ENCODE results near the gene GRIN2A.
"Not testable (repeated sequence)": the region's sequence is repeated elsewhere in the genome, so short reads cannot be mapped to it uniquely, and the experiment has no call there.

The GRIN2A gene

GRCh38 chr16:9909072-9909825 is 273.0 kb downstream of the GRIN2A start:
- DNase-seq = no peak

GRCh38 chr16:9908613-9909012 is 273.6 kb downstream of the GRIN2A start:
- no peak for DNase-seq

GRCh38 chr16:9907752-9908151 is 274.5 kb downstream of the GRIN2A start:
- no peak for DNase-seq

- DNase-seq = no peak
Observed at GRCh38 chr16:9906218-9906617, 276.0 kb downstream of the GRIN2A start.

GRCh38 chr16:9904526-9904925 is 277.7 kb downstream of the GRIN2A start:
- DNase-seq = no peak

GRCh38 chr16:9900576-9900975 is 281.7 kb downstream of the GRIN2A start:
- DNase-seq = no peak

GRCh38 chr16:9898555-9898954 is 283.7 kb downstream of the GRIN2A start:
- no peak for DNase-seq

- DNase-seq = no peak
Observed at GRCh38 chr16:9898124-9898523, 284.1 kb downstream of the GRIN2A start.

- DNase-seq = no peak
Observed at GRCh38 chr16:9895817-9896216, 286.4 kb downstream of the GRIN2A start.

GRCh38 chr16:9885876-9886275 is 296.4 kb downstream of the GRIN2A start:
- DNase-seq = no peak

- no peak for DNase-seq
Observed at GRCh38 chr16:9885467-9885866, 296.8 kb downstream of the GRIN2A start.

- DNase-seq = not testable (repeated sequence)
Observed at GRCh38 chr16:9875981-9876380, 306.2 kb downstream of the GRIN2A start.

- no peak for DNase-seq
Observed at GRCh38 chr16:9874219-9874618, 308.0 kb downstream of the GRIN2A start.

GRCh38 chr16:9870962-9871361 is 311.3 kb downstream of the GRIN2A start:
- DNase-seq = no peak

- DNase-seq = no peak
Observed at GRCh38 chr16:9869776-9870175, 312.5 kb downstream of the GRIN2A start.

GRCh38 chr16:9868606-9869149 is 313.6 kb downstream of the GRIN2A start:
- no peak for DNase-seq

GRCh38 chr16:9867176-9867575 is 315.1 kb downstream of the GRIN2A start:
- no peak for DNase-seq

GRCh38 chr16:9864461-9864860 is 317.8 kb downstream of the GRIN2A start:
- DNase-seq = no peak

GRCh38 chr16:9862327-9862726 is 319.9 kb downstream of the GRIN2A start:
- DNase-seq = no peak

GRCh38 chr16:9860876-9861275 is 321.4 kb downstream of the GRIN2A start:
- no peak for DNase-seq

GRCh38 chr16:9859701-9860327 is 322.4 kb downstream of the GRIN2A start:
- DNase-seq = no peak

GRCh38 chr16:9854675-9855074 is 327.6 kb downstream of the GRIN2A start:
- DNase-seq = no peak

- no peak for DNase-seq
Observed at GRCh38 chr16:9852003-9852402, 330.2 kb downstream of the GRIN2A start.

GRCh38 chr16:9850817-9851216 is 331.4 kb downstream of the GRIN2A start:
- DNase-seq = no peak

Data from NCI-H524 (cell line).